GM19240 (cell line): ENCODE measurements around the gene RBM47.

Source experiments
- DNase-seq: peaks from one replicate; pipeline ENCODE4 v3.0.0; 2011; ENCODE audit warnings: low spot score; ENCODE audit not compliant: insufficient read length

The RBM47 gene

DNA sequence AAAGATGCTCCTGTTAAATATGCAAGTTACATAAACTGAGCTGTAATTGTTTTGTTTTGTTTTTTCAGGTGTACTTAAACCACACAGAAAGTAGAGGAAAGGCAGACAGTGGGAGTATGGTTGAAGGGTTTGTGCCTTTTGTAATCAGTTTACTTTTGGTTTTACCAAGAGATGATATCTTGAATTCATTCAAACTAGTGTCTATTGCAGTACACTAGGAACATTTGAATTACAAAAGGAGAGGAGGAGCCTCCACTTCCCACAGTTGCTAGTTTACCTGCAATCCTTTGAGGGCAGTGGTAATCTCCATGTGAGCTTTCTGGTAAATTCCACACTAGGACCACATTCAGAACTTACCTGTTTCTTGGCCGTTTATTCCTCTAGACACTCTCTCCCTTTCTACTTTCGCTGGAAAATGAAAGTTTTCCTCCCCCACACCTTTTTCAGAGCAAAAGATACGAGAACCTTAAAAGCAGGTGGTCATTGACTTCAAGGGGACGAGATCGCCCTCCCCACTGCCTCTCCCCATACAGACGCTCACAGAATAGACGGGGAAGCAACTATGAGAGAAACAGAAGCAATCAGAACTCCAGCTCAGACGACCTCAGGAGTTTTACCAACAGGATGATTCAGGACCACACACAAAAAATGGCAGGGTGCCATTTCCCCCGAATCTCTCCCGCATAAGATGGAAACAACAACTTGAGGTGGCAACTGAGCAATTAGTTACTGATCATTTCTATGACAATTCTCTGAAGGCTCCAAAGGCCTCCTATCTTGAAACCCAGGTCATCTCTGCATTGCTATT is 3.3 kb downstream of the RBM47 start:
- no peak for DNase-seq

DNA sequence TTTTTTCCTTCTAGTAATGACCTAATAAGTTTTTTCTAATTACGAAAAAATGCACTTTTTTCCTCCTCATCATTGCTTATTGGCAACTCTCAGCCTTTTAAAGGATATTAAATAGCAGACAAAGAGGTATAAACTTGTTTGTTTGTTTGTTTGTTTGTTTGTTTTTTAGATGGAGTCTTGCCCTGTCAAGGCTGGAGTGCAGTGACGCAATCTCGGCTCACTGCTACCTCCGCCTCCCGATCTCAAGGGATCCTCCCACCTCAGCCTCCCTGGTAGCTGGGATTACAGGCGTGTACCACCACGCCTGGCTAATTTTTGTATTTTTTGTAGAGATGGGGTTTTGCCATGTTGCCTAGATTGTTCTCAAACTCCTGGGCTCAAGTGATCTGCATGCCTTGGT is 6.0 kb downstream of the RBM47 start:
- no peak for DNase-seq

DNA sequence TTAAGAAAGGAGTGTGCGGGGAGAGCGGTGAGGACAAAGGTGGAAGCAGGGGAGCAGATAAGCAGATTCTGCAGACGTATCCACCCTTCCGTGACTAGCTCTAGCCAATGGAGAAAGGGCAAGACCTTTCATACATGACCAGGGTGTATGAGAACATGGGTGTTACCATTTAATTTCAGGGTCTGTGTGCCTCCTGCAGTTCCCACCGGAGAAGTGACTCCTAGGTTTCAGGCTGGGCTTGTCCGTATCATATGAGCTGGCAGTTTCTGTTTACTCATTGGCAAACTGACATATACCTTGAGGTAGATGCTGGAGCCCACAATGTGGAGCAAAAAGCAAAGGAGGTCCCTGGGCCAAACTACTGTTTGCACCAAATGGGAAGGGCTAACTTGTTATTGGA is 6.8 kb downstream of the RBM47 start:
- no peak for DNase-seq

DNA sequence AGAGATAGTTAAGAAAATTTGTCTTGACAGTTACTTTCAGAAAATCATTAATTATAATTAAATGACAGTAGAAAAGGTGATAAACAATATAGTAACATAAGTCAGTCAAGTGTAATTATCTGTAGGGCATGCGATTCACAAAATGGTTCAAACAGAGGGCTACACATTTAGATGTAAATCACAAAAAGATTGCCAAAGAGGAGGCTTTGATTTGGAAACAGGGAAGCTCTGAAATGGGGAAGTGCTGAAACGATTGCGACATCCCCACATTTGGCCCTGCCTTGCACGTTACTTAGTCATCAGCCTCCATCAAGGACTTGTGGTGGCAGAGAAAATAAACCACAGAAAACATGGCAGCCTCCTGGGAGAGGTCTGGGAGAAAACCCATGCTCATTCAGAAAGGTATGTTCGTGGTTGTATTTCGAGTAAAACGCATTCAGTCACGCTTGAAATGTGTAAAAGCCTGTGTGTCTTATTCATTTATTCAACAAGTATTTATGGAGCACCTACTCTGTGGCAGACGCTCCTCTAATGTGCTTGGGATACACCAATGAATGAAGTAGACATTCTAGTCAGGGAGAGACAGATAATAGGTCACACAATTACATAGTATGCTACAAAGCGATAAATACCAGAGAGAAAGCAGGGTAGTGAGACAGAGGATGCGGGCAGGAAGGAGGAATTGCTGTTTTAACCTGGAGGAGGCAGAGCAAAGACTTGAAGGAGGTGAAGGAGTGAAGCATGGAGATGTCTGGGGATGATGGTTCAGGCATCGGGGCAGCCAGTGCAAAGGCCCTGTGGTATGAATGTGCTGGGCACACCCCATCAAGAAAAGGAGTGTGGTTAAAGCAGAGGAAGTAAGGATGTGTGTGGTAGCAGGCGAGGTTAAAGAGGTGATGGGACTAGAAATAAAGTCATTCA is 7.8 kb downstream of the RBM47 start:
- DNase-seq: no peak

DNA sequence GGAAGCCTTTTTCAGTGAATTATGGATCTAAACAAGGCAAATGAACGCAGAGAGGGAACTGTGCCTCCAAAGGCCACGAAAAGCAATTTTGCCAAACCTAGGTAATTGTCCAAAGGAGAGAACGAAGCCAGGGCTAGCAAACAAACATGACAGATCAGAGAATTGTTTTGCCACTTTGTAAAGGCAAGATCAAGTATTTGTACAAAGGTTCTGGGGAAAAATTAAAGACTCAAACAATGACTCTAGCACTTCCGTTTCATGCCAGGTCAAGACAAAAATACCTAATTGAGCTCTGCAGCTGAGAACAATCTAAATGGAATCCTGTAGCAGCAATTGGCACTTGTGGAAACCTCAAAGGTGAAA is 8.5 kb downstream of the RBM47 start:
- DNase-seq: no peak

DNA sequence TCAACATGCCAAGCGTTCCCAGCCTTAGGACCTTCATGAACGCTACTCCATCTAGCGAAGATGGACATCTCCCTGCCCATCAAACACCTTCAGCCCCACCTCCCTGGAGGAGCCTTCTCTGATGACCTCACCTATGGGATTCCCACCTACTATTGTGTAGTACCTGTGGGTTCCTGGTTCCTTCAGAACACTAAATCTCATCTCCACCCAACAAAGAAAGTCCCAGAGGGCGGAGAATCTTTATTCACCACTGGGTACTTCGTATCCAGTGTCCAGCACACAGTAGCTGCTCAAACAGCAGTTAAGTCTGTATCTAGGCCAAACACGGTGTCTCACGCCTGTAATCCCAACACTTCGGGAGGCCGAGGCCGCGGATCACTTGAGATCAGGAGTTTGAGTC is 10.1 kb downstream of the RBM47 start:
- no peak for DNase-seq

DNA sequence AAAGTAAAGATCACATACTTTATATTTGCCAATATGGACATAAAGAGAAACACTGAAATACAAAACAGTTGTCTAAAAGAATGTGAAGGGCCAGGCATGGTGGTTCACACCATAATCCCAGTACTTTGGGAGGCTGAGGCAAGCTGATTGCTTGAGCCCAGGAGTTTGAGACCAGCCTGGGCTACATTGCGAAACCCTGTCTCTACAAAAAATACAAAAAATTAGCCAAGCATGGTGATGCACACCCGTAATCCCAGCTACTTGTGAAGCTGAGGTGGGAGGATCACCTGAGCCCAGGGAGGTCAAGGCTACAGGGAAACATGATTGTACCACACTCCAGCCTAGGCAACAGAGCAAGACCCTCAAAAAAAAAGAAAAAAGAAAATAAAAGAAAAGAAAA is 11.8 kb downstream of the RBM47 start:
- no peak for DNase-seq

DNA sequence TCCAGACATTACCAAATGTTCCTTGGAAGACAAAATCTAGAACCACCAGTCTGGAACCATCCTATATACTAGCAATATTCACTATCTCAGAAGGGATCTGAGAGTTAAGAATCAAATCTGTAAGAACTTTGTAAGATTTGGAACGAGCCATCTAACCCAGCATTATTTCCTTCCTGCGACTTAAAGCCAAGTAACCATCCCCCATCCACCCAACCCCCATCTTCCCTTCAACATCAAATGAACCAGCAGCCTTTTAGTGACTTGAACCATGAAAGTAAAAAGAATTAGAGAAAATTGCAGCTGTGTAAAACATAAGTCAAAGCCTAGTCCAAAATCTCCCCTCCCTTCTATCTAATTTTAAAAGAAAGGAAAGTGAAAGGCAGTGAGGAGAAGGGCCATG is 15.6 kb downstream of the RBM47 start:
- DNase-seq: no peak

DNA sequence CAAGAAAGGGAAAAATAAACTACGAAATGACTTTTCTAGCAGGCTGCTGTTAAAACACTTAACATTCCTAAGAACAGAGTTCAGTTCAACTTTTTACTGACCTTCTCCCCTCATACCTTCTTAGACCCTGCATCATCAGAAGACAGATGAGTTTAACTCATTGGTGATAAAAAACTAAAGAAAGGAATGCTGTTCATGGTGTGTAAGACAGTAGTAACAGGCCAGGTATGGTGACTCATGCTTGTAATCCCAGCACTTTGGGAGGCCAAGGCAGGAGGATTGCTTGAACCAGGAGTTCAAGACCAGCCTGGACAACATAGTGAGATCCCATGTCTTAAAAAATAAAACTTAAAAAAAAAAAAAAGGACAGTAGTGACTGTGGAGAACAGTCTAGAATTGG is 16.2 kb downstream of the RBM47 start:
- DNase-seq: no peak

DNA sequence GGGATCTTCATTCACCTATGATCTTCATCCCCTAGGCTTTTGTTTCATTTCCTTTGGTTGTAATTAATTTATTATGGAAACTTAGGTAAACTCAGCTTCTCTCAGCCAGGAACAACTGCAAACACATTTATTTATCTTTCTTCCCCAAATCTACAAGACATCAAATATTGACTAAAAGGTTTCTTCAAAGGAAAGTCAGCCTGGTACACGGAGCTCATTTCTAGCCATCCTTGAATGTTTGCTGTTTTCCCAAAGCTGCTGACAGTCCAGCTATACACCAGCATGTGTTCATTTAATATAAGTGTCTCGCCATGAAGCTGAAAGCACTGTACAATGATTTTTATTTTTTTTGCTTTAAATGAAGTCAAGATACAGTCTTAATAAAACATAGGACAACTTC is 16.8 kb downstream of the RBM47 start:
- DNase-seq: no peak

DNA sequence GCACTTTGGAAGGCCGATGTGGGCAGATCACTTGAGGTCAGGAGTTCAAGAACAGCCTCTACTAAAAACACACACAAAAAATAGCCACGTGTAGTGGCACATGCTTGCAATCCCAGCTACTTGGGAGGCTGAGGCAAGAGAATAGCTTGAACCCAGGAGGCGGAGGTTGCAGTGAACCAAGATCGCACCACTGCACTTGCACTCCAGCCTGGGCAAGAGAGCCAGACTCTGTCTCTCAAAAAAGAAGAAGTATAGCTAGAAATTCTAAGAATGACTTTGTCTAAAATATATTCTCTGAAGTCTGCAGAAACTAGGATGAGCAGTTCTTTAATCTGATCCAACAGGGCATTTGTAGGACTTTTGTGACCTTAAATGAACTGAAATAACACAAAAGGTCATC is 17.4 kb downstream of the RBM47 start:
- DNase-seq: no peak

DNA sequence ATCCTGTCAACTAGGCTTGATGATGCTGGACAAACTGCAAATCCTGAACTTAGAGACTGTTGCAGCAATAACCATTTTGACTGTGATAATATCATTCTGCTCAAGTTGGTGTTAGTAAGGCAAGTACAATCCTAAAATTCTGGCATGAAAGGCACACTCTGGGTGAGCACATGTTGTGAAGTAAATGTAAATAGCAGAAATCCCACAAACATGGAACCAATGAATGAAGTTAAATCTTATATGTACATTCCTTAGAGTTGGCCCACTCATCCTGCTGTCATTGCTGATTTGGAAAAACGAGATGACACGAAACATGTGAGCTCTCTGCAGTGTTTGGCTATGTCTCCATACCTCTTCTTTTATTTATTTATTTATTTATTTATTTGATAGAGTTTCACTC is 21.0 kb downstream of the RBM47 start:
- DNase-seq: no peak

DNA sequence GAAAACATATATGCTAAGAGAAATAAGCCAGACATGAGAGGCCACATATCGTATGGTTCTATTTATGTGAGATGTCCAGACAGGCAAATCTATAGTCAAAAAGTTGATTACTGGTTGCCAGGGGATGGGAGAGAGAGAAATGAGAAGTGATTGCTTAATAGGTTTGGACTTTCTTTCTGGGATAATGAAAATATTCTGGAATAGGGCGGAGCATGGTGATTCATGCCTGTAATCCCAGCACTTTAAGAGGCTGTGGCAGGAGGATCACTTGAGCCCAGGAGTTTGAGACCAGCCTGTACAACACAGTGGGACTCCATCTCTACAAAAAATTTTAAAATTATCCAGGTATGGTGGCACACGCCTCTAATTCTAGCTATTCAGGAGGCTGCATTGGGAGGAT is 22.4 kb downstream of the RBM47 start:
- DNase-seq: no peak

DNA sequence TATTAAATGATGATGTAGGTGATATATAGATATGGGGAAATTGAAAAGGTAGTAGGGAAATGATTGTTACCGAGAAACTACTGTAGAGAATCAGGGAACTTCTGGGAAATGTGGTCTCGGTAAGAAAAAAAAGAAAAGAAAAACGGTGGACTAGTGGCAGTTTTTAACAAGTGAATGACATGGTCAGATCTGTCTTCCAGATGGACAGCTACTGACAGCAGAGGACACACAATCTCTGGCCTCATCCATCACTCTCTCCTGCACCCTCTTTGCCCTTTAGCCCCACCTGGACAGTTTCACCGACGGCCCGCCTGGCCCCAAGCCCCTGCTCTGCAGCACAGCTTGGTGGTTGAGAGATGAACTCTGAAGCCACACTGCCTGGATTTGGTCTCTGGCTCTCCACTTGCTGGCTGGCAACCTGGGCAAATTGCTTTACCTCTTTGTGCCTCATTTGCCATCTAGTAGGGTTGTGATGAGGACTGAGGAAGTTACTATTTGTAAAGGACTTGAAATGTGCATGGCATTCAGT is 23.4 kb downstream of the RBM47 start:
- DNase-seq: no peak

DNA sequence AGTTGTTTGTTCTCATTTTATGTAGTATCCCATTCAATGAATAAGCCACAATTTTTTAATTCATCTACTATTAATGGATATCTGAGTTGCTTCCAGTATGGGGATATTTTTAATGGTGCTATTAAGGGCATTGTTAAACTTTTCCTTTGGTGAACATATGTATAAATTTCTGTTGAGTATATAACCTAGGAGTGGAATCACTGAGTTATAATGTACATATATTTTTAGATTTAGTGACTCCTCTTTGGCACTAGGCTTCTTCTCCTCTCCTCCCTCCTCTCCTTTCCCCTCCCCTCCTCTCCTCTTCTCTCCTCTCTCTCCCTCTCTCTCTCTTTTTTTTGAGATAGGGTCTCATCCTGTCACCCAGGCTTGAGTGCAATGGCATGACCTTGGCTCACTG is 26.4 kb downstream of the RBM47 start:
- no peak for DNase-seq

DNA sequence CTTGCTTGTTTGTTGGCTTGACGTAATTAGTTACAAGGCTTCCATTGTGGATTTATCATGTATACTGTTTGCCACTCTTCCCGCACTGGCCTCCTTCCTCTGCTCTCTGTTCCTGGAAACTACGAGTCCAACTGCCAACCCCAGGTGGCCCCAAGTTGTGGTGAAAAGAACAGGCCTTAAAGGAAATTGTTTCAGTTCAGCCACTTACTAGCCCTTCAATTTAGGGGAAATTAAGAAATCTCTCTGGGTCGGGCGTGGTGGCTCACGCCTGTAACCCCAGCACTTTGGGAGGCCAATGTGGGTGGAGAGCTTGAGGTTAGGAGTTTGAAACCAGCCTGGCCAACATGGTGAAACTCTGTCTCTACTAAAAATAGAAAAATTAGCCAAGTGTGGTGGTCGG is 28.0 kb downstream of the RBM47 start:
- no peak for DNase-seq

DNA sequence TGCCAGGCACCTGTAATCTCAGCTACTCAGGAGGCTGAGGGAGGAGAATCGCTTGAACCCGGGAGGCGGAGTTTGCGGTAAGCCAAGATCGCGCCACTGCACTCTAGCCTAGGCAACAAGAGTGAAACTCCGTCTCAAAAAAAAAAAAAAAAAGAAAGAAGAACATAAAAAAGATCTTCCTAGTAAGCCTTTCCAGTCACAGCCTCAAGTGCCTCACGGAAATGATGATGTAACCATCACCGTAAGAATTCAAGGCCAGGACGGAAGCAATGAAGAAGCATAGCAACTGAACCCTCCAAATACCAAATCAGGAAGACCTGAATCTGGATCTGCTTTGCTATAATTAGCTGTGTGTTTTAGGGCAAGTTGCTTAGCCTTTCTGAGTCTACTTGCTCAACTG is 28.8 kb downstream of the RBM47 start:
- no peak for DNase-seq

DNA sequence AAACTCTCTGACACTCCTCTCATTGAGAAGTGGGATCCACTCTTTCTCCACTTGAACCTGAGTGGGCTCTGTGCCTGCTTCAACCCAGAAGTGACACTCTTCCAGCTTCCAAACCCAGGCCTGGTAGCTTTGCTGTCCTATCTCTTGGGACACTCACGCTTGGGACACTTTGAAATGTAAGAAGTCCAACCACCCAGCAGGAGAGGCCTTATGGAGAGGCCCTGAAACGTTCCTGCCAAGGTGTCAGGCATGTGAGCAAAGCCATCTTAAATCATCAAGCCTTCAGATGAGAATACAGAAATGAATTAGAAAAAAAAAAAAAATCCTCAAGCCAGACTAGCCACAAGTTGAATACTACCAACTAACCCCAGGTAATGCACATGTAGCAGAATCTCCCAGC is 30.2 kb downstream of the RBM47 start:
- DNase-seq: no peak

DNA sequence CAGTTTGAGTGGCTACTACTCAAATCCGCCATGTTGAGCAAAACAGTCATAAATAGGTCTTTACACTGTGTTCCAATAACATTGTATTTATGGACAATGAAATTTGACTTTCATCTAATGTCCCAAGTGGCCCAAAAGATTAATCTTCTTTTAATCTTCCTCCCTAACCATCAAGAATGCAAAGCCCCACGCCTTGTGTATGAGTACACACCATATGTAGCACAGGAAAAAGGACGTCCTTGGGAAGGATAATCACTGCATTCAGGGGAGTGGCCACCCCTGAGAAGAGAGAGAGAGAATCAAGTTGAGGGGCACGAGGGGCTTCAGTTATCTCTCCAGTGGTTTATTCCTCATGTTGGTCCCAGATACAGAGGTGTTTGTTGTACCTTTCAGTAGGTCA is 33.1 kb downstream of the RBM47 start:
- no peak for DNase-seq

DNA sequence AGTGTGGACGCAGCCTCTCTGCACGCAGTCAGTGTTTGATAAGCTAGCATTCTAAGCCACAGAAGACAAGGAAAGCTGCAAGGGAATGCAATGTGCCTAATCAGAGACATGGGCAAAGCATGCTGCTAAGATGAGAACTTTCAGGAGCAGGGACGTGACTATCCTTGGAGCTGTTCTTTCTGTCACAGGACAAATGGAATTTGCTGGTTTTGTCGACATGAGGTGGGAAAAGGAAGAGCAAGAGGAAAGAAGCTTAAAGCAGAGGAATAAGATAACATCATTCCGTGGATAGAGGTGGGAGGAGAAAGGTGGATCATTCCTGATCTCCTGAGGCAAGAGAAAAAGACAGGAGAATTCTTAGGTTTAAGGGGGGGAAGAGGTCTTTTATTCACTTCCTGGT is 33.7 kb downstream of the RBM47 start:
- no peak for DNase-seq

DNA sequence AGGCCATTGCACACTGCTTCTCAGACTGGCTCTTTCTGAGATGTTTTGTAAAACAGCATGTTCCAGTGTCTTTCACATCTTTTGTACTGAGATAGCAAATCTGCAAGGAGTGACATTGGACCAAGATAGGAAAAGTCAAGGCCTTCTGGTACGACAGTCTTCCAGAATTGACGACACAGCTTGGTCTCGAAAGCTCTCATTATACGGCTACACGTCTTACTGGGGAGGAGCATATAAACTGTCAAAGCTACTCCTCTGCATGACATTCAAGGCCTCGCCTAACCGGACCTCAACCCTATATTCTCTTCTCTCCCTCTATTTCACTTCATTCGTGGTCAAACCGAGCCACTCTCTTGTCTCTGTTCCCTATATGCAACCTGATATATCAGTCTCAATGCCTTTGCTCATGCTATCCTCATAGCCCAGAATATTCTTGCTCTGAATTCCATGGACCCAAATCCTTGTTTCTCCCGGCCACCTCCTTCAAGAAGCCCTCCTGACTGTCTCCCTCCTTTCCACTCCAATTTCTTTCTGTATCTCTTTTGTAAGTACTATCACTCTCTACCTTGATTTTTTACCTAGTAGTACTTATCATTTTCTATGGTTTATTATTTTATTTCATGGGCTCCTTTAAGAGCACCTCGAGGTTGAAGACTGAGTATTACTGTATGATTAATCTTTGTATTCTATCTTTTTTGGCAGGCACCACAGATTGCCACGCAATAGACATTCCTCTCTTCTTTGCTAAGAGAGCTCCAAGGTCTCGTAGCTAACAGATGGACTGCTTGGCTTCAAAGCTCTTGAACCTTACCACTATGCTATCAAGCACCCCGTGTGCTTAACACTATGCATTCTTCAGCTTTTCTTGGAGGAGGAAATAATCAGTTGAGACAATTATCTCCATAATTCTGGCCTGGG is 35.1 kb downstream of the RBM47 start:
- DNase-seq: no peak

DNA sequence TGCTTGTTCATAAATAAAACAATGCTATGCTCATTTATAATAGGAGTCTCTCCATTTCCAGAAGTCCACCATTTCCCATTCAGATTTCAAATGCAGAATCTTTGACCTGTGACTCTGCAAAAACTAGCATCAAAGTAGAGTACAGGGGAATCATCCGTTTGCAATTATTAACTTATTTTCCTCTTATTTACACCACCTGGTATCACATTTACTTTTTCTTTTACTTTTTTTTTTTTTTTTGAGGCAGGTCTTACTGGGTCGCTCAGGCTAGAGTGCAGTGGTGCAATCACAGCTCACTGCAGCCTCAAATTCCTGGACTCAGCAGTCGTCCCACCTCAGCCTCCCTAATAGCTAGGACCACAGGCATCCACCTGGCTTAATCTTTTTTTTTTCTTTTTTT is 37.6 kb downstream of the RBM47 start:
- no peak for DNase-seq
